HCT116 (cell line): ENCODE results near the gene SMYD4. TPM values are rescaled to one million over a fixed set of nuclear protein-coding genes. Genes with fewer than 3 reads are reported as not detected.

Experiments
- ATAC-seq: fragments of 200-7000 bp; cut with Tn5 transposase; 2 replicates; pipeline ENCODE4 v1.9.1; 2020; ENCODE audit warnings: mild to moderate bottlenecking, moderate library complexity
- BruUV-seq: library from RNA; stranded (reverse); fragments of 400-500 nt; replicated peaks from 2 replicates; lab custom pipeline; 2021; lab: Mats Ljungman, UMichigan
- CTCF ChIA-PET: fragments of 300-600 bp; sonication (Branson Sonifier 250); formaldehyde crosslinking; loops from one replicate; lab custom pipeline; 2021; ENCODE audit warnings: antibody characterized with exemption; lab: Charles Lee
- POLR2A ChIA-PET: fragments of 300-600, 350-600 bp; sonication (Branson Sonifier 250); formaldehyde crosslinking; loops from one replicate; lab custom pipeline; 2021; ENCODE audit warnings: antibody characterized with exemption; lab: Charles Lee
- RAD21 ChIA-PET, 2 experiments: fragments of 300-600 bp; sonication (Branson Sonifier 250); formaldehyde crosslinking; loops; one replicate each; lab custom pipeline; 2023; ENCODE audit warnings: low total read pairs in 2 of 2; ENCODE audit not compliant: uncharacterized antibody in 2 of 2, unreplicated experiment in 2 of 2, low non-redundant PET in 1 of 2; lab: Charles Lee
- DNase-seq: peaks from one replicate; pipeline ENCODE4 v3.0.0-alpha.2; 2010; ENCODE audit warnings: low read depth, low spot score
- H2AFZ ChIP-seq: fragments of 200-600 bp; shearing (Covaris generic), sonication (generic); 2 replicates; pipeline ENCODE4 v1.6.1; 2017; ENCODE audit warnings: low read depth, mixed run types, mixed read lengths, antibody characterized with exemption, low read length; ENCODE audit not compliant: poor library complexity, severe bottlenecking
- H3K27ac ChIP-seq: 2 replicates; pipeline ENCODE4 v1.5.1; 2012; ENCODE audit warnings: low read depth, low read length
- H3K27me3 ChIP-seq: fragments of 200-600 bp; sonication (generic); 2 replicates; pipeline ENCODE4 v1.6.1; 2016; ENCODE audit warnings: mixed run types, low read length, mixed read lengths; ENCODE audit not compliant: insufficient read depth
- H3K36me3 ChIP-seq, 2 experiments: fragments of 200-500 bp in 1 of 2; fragments of 200-600 bp in 1 of 2; sonication (Bioruptor generic) in 1 of 2; sonication (generic) in 1 of 2; 2 replicates each; pipeline versions ENCODE4 v1.5.1 to v1.6.1; 2014 to 2016; ENCODE audit warnings: low read length in 2 of 2, inconsistent platforms in 1 of 2, mixed read lengths in 1 of 2, mixed run types in 1 of 2; ENCODE audit not compliant: insufficient read depth in 2 of 2, control insufficient read depth in 1 of 2
- H3K4me1 ChIP-seq, 2 experiments: fragments of 200-600 bp in 1 of 2; sonication (generic) in 1 of 2; 2 replicates each; pipeline versions ENCODE4 v1.5.1 to v1.6.1; 2012 to 2017; ENCODE audit warnings: low read length in 2 of 2, inconsistent platforms in 1 of 2, mild to moderate bottlenecking in 1 of 2, mixed read lengths in 1 of 2, mixed run types in 1 of 2, moderate library complexity in 1 of 2; ENCODE audit not compliant: insufficient read depth in 2 of 2, control insufficient read depth in 1 of 2
- H3K4me2 ChIP-seq: fragments of 200-600 bp; sonication (generic); 2 replicates; pipeline ENCODE4 v1.6.1; 2017; ENCODE audit warnings: mixed run types, low read length, mixed read lengths
- H3K4me3 ChIP-seq, 2 experiments: fragments of 200-600 bp in 1 of 2; sonication (generic) in 1 of 2; replicated peaks in 1 of 2; 2 replicates each; pipeline ENCODE4 v1.5.1; 2011 to 2016; ENCODE audit warnings: low read length in 2 of 2, control low read depth in 1 of 2, low read depth in 1 of 2, mild to moderate bottlenecking in 1 of 2, mixed read lengths in 1 of 2, mixed run types in 1 of 2
- H3K79me2 ChIP-seq: fragments of 200-600 bp; sonication (generic); 2 replicates; pipeline ENCODE4 v1.6.1; 2017; ENCODE audit warnings: mild to moderate bottlenecking, mixed run types, low read length, moderate library complexity, mixed read lengths; ENCODE audit not compliant: insufficient read depth
- H3K9ac ChIP-seq: fragments of 200-600 bp; sonication (generic); 2 replicates; pipeline ENCODE4 v1.6.1; 2016; ENCODE audit warnings: low read length, mixed read lengths
- H3K9me2 ChIP-seq: fragments of 200-600 bp; sonication (generic), shearing (Covaris generic); 2 replicates; pipeline ENCODE4 v1.6.1; 2017; ENCODE audit warnings: mixed run types, mild to moderate bottlenecking, moderate library complexity; ENCODE audit not compliant: insufficient read depth
- H3K9me3 ChIP-seq, 2 experiments: fragments of 200-500 bp in 1 of 2; fragments of 200-600 bp in 1 of 2; sonication (Bioruptor generic) in 1 of 2; sonication (generic) in 1 of 2; 2 replicates each; pipeline ENCODE4 v1.6.1; 2014 to 2017; ENCODE audit warnings: low read length in 2 of 2, mixed read lengths in 2 of 2, inconsistent platforms in 1 of 2, low read depth in 1 of 2, mild to moderate bottlenecking in 1 of 2, mixed run types in 1 of 2, moderate library complexity in 1 of 2; ENCODE audit not compliant: control insufficient read depth in 1 of 2, insufficient read depth in 1 of 2
- H4K20me1 ChIP-seq: fragments of 200-600 bp; sonication (generic), shearing (Covaris generic); 2 replicates; pipeline ENCODE4 v1.6.1; 2017; ENCODE audit warnings: mixed run types, mild to moderate bottlenecking, moderate library complexity; ENCODE audit not compliant: insufficient read depth
- ATF3 ChIP-seq: IDR thresholded peaks from 2 replicates; pipeline ENCODE4 v1.6.1; 2012
- CBX3 ChIP-seq: IDR thresholded peaks from 2 replicates; pipeline ENCODE4 v1.6.1; 2012; ENCODE audit warnings: low read depth
- EGR1 ChIP-seq: IDR thresholded peaks from 2 replicates; pipeline ENCODE4 v1.6.1; 2012; ENCODE audit warnings: low read depth
- EZH2phosphoT487 ChIP-seq: fragments of 200-600 bp; IDR thresholded peaks from 2 replicates; pipeline ENCODE4 v1.6.1; 2018; ENCODE audit warnings: antibody characterized with exemption, borderline replicate concordance
- JUND ChIP-seq: IDR thresholded peaks from 2 replicates; pipeline ENCODE4 v1.6.1; 2012
- MAX ChIP-seq: IDR thresholded peaks from 2 replicates; pipeline ENCODE4 v1.6.1; 2012
- POLR2AphosphoS5 ChIP-seq: IDR thresholded peaks from 2 replicates; pipeline ENCODE4 v1.6.1; 2011; ENCODE audit warnings: mild to moderate bottlenecking, low read depth, low read length, moderate library complexity
- RAD21 ChIP-seq: IDR thresholded peaks from 2 replicates; pipeline ENCODE4 v1.6.1; 2012; ENCODE audit warnings: low read depth, mild to moderate bottlenecking
- SP1 ChIP-seq: IDR thresholded peaks from 2 replicates; pipeline ENCODE4 v1.6.1; 2012; ENCODE audit warnings: low read depth
- YY1 ChIP-seq: IDR thresholded peaks from 2 replicates; pipeline ENCODE4 v1.6.1; 2011; ENCODE audit warnings: low read length, low read depth, moderate library complexity, mild to moderate bottlenecking; ENCODE audit not compliant: insufficient replicate concordance; ENCODE audit errors: extremely low read depth
- ZNF274 ChIP-seq: fragments of 200-500 bp; sonication (Bioruptor generic); IDR thresholded peaks from 2 replicates; pipeline ENCODE4 v1.6.1; 2014; ENCODE audit warnings: mild to moderate bottlenecking, low read depth, low read length, inconsistent platforms
- intact Hi-C: fragments of 100-400 bp; cut with micrococcal nuclease; formaldehyde crosslinking; loops from 2 replicates; pipeline ENCODE4 v1.10.0; 2022
- total RNA-seq: library from RNA; stranded (reverse); gene quantifications from one replicate; pipeline ENCODE4 v1.2.1, GENCODE V29; 2021; ENCODE audit not compliant: unreplicated experiment
- TF ChIP-seq, protein P1 (sequence below), 3 experiments: fragments of 200-600 bp in 1 of 3; sonication (generic) in 1 of 3; IDR thresholded peaks in 2 of 3; conservative IDR thresholded peaks in 1 of 3; 2 replicates each; pipeline ENCODE4 v1.5.1; 2012 to 2017; ENCODE audit warnings: low read depth in 2 of 3, low read length in 2 of 3, antibody characterized with exemption in 1 of 3, borderline replicate concordance in 1 of 3, control low read depth in 1 of 3, mild to moderate bottlenecking in 1 of 3, mixed read lengths in 1 of 3, mixed run types in 1 of 3, moderate library complexity in 1 of 3; ENCODE audit not compliant: insufficient read depth in 1 of 3

Gene SMYD4
- total RNA-seq, 1 experiment from 2014 or later = 16.9 TPM

GRCh38 chr17:1878419-1879121 is 48.9 kb upstream of the SMYD4 start:
- Histone ChIP-seq H3K36me3 (peaks cover 51 to 54% of the 10 kb centered on the region in 2 experiments), H2AFZ (no peak overlapping the region), H3K9me3 (no peaks in the 10 kb centered on the region), H3K4me1 (no peaks in the 10 kb centered on the region), H3K27me3 (no peaks in the 10 kb centered on the region)
- BruUV-seq = no TSS peak
- no peak for ATAC-seq
- POLR2A ChIA-PET = no interaction called here
- TF ChIP-seq EGR1 = no peak
- TF ChIP-seq, protein P1, sequence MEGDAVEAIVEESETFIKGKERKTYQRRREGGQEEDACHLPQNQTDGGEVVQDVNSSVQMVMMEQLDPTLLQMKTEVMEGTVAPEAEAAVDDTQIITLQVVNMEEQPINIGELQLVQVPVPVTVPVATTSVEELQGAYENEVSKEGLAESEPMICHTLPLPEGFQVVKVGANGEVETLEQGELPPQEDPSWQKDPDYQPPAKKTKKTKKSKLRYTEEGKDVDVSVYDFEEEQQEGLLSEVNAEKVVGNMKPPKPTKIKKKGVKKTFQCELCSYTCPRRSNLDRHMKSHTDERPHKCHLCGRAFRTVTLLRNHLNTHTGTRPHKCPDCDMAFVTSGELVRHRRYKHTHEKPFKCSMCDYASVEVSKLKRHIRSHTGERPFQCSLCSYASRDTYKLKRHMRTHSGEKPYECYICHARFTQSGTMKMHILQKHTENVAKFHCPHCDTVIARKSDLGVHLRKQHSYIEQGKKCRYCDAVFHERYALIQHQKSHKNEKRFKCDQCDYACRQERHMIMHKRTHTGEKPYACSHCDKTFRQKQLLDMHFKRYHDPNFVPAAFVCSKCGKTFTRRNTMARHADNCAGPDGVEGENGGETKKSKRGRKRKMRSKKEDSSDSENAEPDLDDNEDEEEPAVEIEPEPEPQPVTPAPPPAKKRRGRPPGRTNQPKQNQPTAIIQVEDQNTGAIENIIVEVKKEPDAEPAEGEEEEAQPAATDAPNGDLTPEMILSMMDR (IDR thresholded peaks at IDR 0.05 in 2 of 3, conservative IDR thresholded peaks at IDR 0.05 in 1 of 3; ENCODE audit: borderline replicate concordance in 1 of 3, insufficient read depth in 1 of 3, low read depth in 2 of 3, low read length in 2 of 3) = no peak
- TF ChIP-seq ATF3 = no peak
- no peak for TF ChIP-seq YY1
- no peak for TF ChIP-seq CBX3
- no peak for TF ChIP-seq POLR2AphosphoS5
- TF ChIP-seq JUND = no peak
- TF ChIP-seq ZNF274 = no peak
- TF ChIP-seq RAD21 = no peak
- TF ChIP-seq MAX = no peak
- no peak for TF ChIP-seq SP1
- TF ChIP-seq EZH2phosphoT487 = no peak
- TF ChIP-seq, all 23 proteins: peak for 0
- no peak overlapping the region for H3K4me3 ChIP-seq
- CTCF ChIA-PET = interaction anchor here (0.8 kb wide), 1 partner anchor 11 kb away, joined by 3 read pairs; no protein-coding TSS in a partner anchor
- H3K79me2 ChIP-seq = no peaks in the 10 kb centered on the region
- DNase-seq = no peak
- no peaks in the 10 kb centered on the region for H4K20me1 ChIP-seq
- no peak overlapping the region for H3K4me2 ChIP-seq
- H3K9me2 ChIP-seq = no peaks in the 10 kb centered on the region
- intact Hi-C loops = no loop called here
- RAD21 ChIA-PET = no interaction called here
- H3K9ac ChIP-seq = no peak overlapping the region
- no peak overlapping the region for H3K27ac ChIP-seq
